ENCODE results near the gene VPS4A.

DNA sequence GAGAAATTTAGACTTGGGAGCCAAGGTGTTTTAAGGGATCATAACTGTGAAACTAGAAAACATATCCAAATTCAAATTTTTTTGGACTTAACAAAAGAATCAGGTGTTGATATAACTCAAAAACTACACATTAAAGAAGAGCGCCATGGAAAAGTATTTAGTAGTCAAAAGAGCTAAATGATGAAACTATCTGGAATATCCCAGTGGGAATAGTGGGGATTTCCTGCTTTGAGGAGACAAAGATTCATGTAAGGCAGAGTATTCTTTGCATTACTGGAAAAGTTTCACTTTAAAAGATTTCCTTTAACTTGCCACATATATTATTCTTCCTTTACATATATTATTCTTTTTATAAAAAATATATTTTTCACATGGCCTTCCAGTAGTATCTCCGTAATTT lies 40.3 kb upstream of the VPS4A start:
- no peak for TF ChIP-seq EZH2 (IDR thresholded peaks at IDR 0.05)
- TF ChIP-seq SP1 (IDR thresholded peaks at IDR 0.05; ENCODE audit: low read depth) = no peak
- TF ChIP-seq, protein P1, sequence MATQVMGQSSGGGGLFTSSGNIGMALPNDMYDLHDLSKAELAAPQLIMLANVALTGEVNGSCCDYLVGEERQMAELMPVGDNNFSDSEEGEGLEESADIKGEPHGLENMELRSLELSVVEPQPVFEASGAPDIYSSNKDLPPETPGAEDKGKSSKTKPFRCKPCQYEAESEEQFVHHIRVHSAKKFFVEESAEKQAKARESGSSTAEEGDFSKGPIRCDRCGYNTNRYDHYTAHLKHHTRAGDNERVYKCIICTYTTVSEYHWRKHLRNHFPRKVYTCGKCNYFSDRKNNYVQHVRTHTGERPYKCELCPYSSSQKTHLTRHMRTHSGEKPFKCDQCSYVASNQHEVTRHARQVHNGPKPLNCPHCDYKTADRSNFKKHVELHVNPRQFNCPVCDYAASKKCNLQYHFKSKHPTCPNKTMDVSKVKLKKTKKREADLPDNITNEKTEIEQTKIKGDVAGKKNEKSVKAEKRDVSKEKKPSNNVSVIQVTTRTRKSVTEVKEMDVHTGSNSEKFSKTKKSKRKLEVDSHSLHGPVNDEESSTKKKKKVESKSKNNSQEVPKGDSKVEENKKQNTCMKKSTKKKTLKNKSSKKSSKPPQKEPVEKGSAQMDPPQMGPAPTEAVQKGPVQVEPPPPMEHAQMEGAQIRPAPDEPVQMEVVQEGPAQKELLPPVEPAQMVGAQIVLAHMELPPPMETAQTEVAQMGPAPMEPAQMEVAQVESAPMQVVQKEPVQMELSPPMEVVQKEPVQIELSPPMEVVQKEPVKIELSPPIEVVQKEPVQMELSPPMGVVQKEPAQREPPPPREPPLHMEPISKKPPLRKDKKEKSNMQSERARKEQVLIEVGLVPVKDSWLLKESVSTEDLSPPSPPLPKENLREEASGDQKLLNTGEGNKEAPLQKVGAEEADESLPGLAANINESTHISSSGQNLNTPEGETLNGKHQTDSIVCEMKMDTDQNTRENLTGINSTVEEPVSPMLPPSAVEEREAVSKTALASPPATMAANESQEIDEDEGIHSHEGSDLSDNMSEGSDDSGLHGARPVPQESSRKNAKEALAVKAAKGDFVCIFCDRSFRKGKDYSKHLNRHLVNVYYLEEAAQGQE (IDR thresholded peaks at IDR 0.05; ENCODE audit: low read depth) = no peak
- TF ChIP-seq, protein P2, sequence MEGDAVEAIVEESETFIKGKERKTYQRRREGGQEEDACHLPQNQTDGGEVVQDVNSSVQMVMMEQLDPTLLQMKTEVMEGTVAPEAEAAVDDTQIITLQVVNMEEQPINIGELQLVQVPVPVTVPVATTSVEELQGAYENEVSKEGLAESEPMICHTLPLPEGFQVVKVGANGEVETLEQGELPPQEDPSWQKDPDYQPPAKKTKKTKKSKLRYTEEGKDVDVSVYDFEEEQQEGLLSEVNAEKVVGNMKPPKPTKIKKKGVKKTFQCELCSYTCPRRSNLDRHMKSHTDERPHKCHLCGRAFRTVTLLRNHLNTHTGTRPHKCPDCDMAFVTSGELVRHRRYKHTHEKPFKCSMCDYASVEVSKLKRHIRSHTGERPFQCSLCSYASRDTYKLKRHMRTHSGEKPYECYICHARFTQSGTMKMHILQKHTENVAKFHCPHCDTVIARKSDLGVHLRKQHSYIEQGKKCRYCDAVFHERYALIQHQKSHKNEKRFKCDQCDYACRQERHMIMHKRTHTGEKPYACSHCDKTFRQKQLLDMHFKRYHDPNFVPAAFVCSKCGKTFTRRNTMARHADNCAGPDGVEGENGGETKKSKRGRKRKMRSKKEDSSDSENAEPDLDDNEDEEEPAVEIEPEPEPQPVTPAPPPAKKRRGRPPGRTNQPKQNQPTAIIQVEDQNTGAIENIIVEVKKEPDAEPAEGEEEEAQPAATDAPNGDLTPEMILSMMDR (IDR thresholded peaks at IDR 0.05 in 2 of 3, conservative IDR thresholded peaks at IDR 0.05 in 1 of 3; ENCODE audit: borderline replicate concordance in 1 of 3, insufficient read depth in 1 of 3, low read depth in 2 of 3, low read length in 2 of 3) = no peak
- TF ChIP-seq ZFX (IDR thresholded peaks at IDR 0.05) = no peak

All from HCT116 (cell line).